Bronchial epithelial cell (primary cell): ENCODE results near the gene NTM. TPM values are rescaled to one million over a fixed set of nuclear protein-coding genes. Genes with fewer than 3 reads are reported as not detected.

Experiments
- DNase-seq: peaks from one replicate; pipeline ENCODE4 v3.0.0-alpha.2; 2010; ENCODE audit warnings: low read depth
- FAIRE-seq: peaks from 2 replicates; lab custom pipeline; 2011; peaks lifted over from hg19 to GRCh38; lab: Jason Lieb, UNC
- H3K27me3 ChIP-seq: 2 replicates; pipeline ENCODE4 v1.5.1; 2011; ENCODE audit warnings: low read length; ENCODE audit not compliant: control insufficient read depth, insufficient read depth
- H3K36me3 ChIP-seq: 2 replicates; pipeline ENCODE4 v1.5.1; 2011; ENCODE audit warnings: low read length; ENCODE audit not compliant: control insufficient read depth, insufficient read depth
- H3K4me3 ChIP-seq: 2 replicates; pipeline ENCODE4 v1.5.1; 2011; ENCODE audit warnings: mild to moderate bottlenecking, low read depth, low read length, control low read depth
- CTCF ChIP-seq: IDR thresholded peaks from 2 replicates; pipeline ENCODE4 v1.5.1; 2011; ENCODE audit warnings: mild to moderate bottlenecking, moderate library complexity, low read length, control low read depth, inconsistent platforms; ENCODE audit not compliant: insufficient read depth, severe bottlenecking
- total RNA-seq: library from RNA; depleted of rRNA; stranded (reverse); fragments of >200 nt; gene quantifications from 2 replicates; pipeline ENCODE4 v1.2.1, GENCODE V29; 2014

NTM gene
- total RNA-seq, 1 donor from 2014 or later, result 4.2 TPM

GRCh38 chr11:131859538-131860210, 489.3 kb downstream of the NTM start:
- FAIRE-seq (no peak), DNase-seq (no peak)
- no peaks in the 10 kb centered on the region for H3K27me3 ChIP-seq
- no peak overlapping the region for H3K4me3 ChIP-seq
- TF ChIP-seq CTCF, result no peak
- H3K36me3 ChIP-seq, result no peaks in the 10 kb centered on the region

DNA sequence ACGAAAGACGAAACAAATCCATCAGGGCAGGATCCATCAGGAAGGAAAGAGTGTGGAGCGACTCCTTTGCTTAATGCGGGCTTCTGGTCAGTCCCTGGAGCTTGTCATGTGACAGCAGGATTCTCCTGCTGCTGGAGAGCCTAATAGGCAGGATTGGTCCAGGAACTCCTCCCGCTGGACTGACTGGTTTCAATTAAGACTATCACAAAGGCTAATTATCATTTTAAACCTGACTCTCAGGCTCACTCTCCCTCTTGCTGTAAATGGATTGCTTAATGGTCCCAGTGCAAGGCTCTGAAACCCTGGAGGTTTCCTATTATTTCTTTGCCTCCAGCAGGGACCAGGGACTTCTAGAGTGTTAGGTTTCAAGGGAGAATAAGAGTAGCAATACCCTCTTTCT, 493.8 kb downstream of the NTM start:
- H3K27me3 ChIP-seq, result no peaks in the 10 kb centered on the region
- H3K4me3 ChIP-seq, result no peak overlapping the region
- FAIRE-seq, result no peak
- no peak for TF ChIP-seq CTCF
- DNase-seq, result no peak
- no peaks in the 10 kb centered on the region for H3K36me3 ChIP-seq

DNA sequence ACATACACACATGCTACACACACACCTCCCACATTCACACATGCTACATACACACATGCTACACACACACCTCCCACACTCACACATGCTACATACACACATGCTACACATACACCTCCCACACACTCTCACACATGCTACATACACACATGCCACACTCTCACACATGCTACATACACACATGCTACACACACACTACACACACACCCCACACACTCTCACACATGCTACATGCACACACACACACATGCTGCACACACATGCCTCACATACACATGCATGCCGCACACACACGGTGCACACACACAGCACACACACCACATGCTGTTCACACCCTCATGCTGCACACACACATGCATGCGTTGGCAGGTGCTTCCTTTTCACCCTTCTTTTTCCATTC, 495.4 kb downstream of the NTM start:
- Histone ChIP-seq H3K27me3 (no peaks in the 10 kb centered on the region), H3K36me3 (no peaks in the 10 kb centered on the region), H3K4me3 (no peak overlapping the region)
- TF ChIP-seq CTCF, result no peak
- no peak for DNase-seq
- peak; percentile 97 for FAIRE-seq

GRCh38 chr11:131866535-131867400, 496.4 kb downstream of the NTM start:
- DNase-seq, result no peak
- Histone ChIP-seq H3K4me3 (no peak overlapping the region), H3K27me3 (no peaks in the 10 kb centered on the region), H3K36me3 (no peaks in the 10 kb centered on the region)
- FAIRE-seq, result no peak
- no peak for TF ChIP-seq CTCF

- peak; percentile 92 for FAIRE-seq
- H3K36me3 ChIP-seq, result no peaks in the 10 kb centered on the region
- peak; percentile 67 for DNase-seq
These were observed 497.2 kb downstream of the NTM start for GRCh38 chr11:131867457-131868257.

More at GRCh38 chr11:131867457-131868257, 497.2 kb downstream of the NTM start:
- TF ChIP-seq CTCF, result peak; percentile 91
- Histone ChIP-seq H3K4me3 (no peak overlapping the region), H3K27me3 (no peaks in the 10 kb centered on the region)
